IMR-90 (cell line): ENCODE measurements around the gene RBPJL. TPM values are rescaled to one million over a fixed set of nuclear protein-coding genes. Genes with fewer than 3 reads are reported as not detected.
A peak's percentile ranks its signal among the peaks of the same experiment; 100 is the strongest.

Experiments used
- ATAC-seq: fragments of 200-7000 bp; cut with Tn5 transposase; 2 replicates; pipeline ENCODE4 v1.9.1; 2020; ENCODE audit warnings: low read depth, mild to moderate bottlenecking, moderate library complexity
- BruUV-seq: library from RNA; stranded (reverse); fragments of 400-500 nt; replicated peaks from 2 replicates; lab custom pipeline; 2021; lab: Mats Ljungman, UMichigan
- CTCF ChIA-PET: fragments of 300-600 bp; formaldehyde crosslinking; extraction: SDS; loops from one replicate; lab custom pipeline; 2021; ENCODE audit warnings: antibody characterized with exemption; lab: Yijun Ruan, JAX
- POLR2A ChIA-PET: fragments of 300-600 bp; sonication (Branson Sonifier 250); formaldehyde crosslinking; loops from one replicate; lab custom pipeline; 2022; ENCODE audit warnings: antibody characterized with exemption; ENCODE audit not compliant: unreplicated experiment; lab: Charles Lee
- DNase-seq: peaks from one replicate; pipeline ENCODE4 v3.0.0; 2013
- H2AFZ ChIP-seq: replicated peaks from 2 replicates; pipeline ENCODE3; 2013; ENCODE audit warnings: low read length, mild to moderate bottlenecking; ENCODE audit not compliant: poor library complexity
- H2AK5ac ChIP-seq: 2 replicates; pipeline ENCODE4 v1.6.1; 2013; ENCODE audit warnings: low read depth, low read length, inconsistent platforms
- H2AK9ac ChIP-seq: replicated peaks from 2 replicates; pipeline ENCODE3; 2013; ENCODE audit warnings: mild to moderate bottlenecking, low read depth, low read length, moderate library complexity; ENCODE audit not compliant: poor library complexity
- H2BK120ac ChIP-seq: 2 replicates; pipeline ENCODE4 v1.6.1; 2013; ENCODE audit warnings: low read depth, low read length, inconsistent platforms
- H2BK15ac ChIP-seq: 3 replicates; pipeline ENCODE4 v1.6.1; 2013; ENCODE audit warnings: low read depth, low read length, inconsistent platforms
- H2BK20ac ChIP-seq: 2 replicates; pipeline ENCODE4 v1.6.1; 2013; ENCODE audit warnings: low read depth, mild to moderate bottlenecking, inconsistent platforms, low read length, moderate library complexity
- H2BK5ac ChIP-seq: 2 replicates; pipeline ENCODE4 v1.6.1; 2013; ENCODE audit warnings: mild to moderate bottlenecking, low read depth, low read length, inconsistent platforms; ENCODE audit not compliant: poor library complexity, severe bottlenecking
- H3K14ac ChIP-seq: replicated peaks from 2 replicates; pipeline ENCODE4 v1.6.1; 2013; ENCODE audit warnings: low read depth, low read length, inconsistent platforms
- H3K18ac ChIP-seq: 2 replicates; pipeline ENCODE4 v1.6.1; 2013; ENCODE audit warnings: low read depth, low read length, control low read depth
- H3K23ac ChIP-seq: 2 replicates; pipeline ENCODE4 v1.6.1; 2013; ENCODE audit warnings: low read depth, low read length, inconsistent platforms
- H3K27ac ChIP-seq: 2 replicates; pipeline ENCODE4 v1.5.1; 2013; ENCODE audit warnings: mild to moderate bottlenecking, control low read depth, low read length; ENCODE audit not compliant: insufficient read depth
- H3K27me3 ChIP-seq: 2 replicates; pipeline ENCODE4 v1.6.1; 2013; ENCODE audit warnings: low read length; ENCODE audit not compliant: control insufficient read depth, insufficient read depth
- H3K36me3 ChIP-seq: 2 replicates; pipeline ENCODE4 v1.6.1; 2013; ENCODE audit warnings: low read length, mixed read lengths; ENCODE audit not compliant: control insufficient read depth, insufficient read depth
- H3K4ac ChIP-seq: 2 replicates; pipeline ENCODE4 v1.6.1; 2013; ENCODE audit warnings: low read depth, low read length, inconsistent platforms
- H3K4me1 ChIP-seq: 2 replicates; pipeline ENCODE4 v1.6.1; 2013; ENCODE audit warnings: low read length, mixed read lengths; ENCODE audit not compliant: control insufficient read depth, insufficient read depth
- H3K4me2 ChIP-seq: 2 replicates; pipeline ENCODE4 v1.6.1; 2013; ENCODE audit warnings: low read depth, mild to moderate bottlenecking, control low read depth, low read length, moderate library complexity
- H3K4me3 ChIP-seq: 2 replicates; pipeline ENCODE4 v1.5.1; 2013; ENCODE audit warnings: low read depth, mild to moderate bottlenecking, control low read depth, low read length, moderate library complexity; ENCODE audit not compliant: insufficient read depth
- H3K56ac ChIP-seq: 2 replicates; pipeline ENCODE4 v1.6.1; 2013; ENCODE audit warnings: low read length, inconsistent platforms; ENCODE audit not compliant: insufficient read depth; ENCODE audit errors: extremely low read depth
- H3K79me1 ChIP-seq, 2 experiments: 2 replicates each; pipeline ENCODE4 v1.6.1; 2013; ENCODE audit warnings: low read length in 2 of 2, inconsistent platforms in 1 of 2, low read depth in 1 of 2
- H3K9ac ChIP-seq: 2 replicates; pipeline ENCODE4 v1.6.1; 2013; ENCODE audit warnings: low read depth, low read length, control low read depth
- H3K9me1 ChIP-seq: 2 replicates; pipeline ENCODE4 v1.6.1; 2013; ENCODE audit warnings: low read length, inconsistent platforms; ENCODE audit not compliant: insufficient read depth
- H3K9me3 ChIP-seq: 2 replicates; pipeline ENCODE4 v1.6.1; 2013; ENCODE audit warnings: low read length; ENCODE audit not compliant: control insufficient read depth, insufficient read depth
- H4K20me1 ChIP-seq: 2 replicates; pipeline ENCODE4 v1.6.1; 2013; ENCODE audit warnings: low read length, inconsistent platforms; ENCODE audit not compliant: insufficient read depth
- H4K5ac ChIP-seq: 2 replicates; pipeline ENCODE4 v1.6.1; 2013; ENCODE audit warnings: mild to moderate bottlenecking, low read depth, low read length, control low read depth
- H4K8ac ChIP-seq, 2 experiments: 2 replicates each; pipeline ENCODE4 v1.6.1; 2013; ENCODE audit warnings: low read depth in 2 of 2, low read length in 2 of 2, control low read depth in 1 of 2, inconsistent platforms in 1 of 2
- H4K91ac ChIP-seq: 2 replicates; pipeline ENCODE4 v1.6.1; 2013; ENCODE audit warnings: low read depth, low read length, inconsistent platforms; ENCODE audit not compliant: insufficient read depth
- BHLHE40 ChIP-seq: fragments of 150-350 bp; IDR thresholded peaks from 2 replicates; pipeline ENCODE4 v1.6.1; 2016; ENCODE audit warnings: mild to moderate bottlenecking, low read depth, low read length
- CHD1 ChIP-seq: IDR thresholded peaks from 2 replicates; pipeline ENCODE4 v1.6.1; 2012; ENCODE audit warnings: low read depth, low read length, improper control_type of control experiment
- CTCF ChIP-seq: conservative IDR thresholded peaks from 2 replicates; pipeline ENCODE4 v1.5.1; 2012; ENCODE audit warnings: mild to moderate bottlenecking, low read depth, low read length, improper control_type of control experiment
- ELK1 ChIP-seq: fragments of 150-350 bp; IDR thresholded peaks from 2 replicates; pipeline ENCODE4 v1.6.1; 2016; ENCODE audit warnings: low read depth, mild to moderate bottlenecking, low read length, moderate library complexity, borderline replicate concordance
- FOS ChIP-seq: fragments of 150-350 bp; IDR thresholded peaks from 2 replicates; pipeline ENCODE4 v1.6.1; 2016; ENCODE audit warnings: low read depth, low read length
- NFE2L2 ChIP-seq: fragments of 150-350 bp; IDR thresholded peaks from 2 replicates; pipeline ENCODE4 v1.6.1; 2016; ENCODE audit warnings: low read depth, mild to moderate bottlenecking, low read length
- POLR2A ChIP-seq: IDR thresholded peaks from 2 replicates; pipeline ENCODE4 v1.6.1; 2012; ENCODE audit warnings: mild to moderate bottlenecking, low read depth, low read length
- RFX5 ChIP-seq: IDR thresholded peaks from 2 replicates; pipeline ENCODE4 v1.8.0; 2012; ENCODE audit warnings: low read depth, mild to moderate bottlenecking, low read length, moderate library complexity
- WGBS, 2 experiments: methylation state at CpG; one replicate each; pipeline versions ENCODE4 v1.1.5 to v1.1.7; 2013; ENCODE audit warnings: missing lambda C conversion rate in 2 of 2; ENCODE audit not compliant: insufficient read length in 1 of 2; ENCODE audit errors: extremely low coverage in 2 of 2; 5-methylcytosine and 5-hydroxymethylcytosine counted together
- dilution Hi-C: fragments of 300-500 bp; cut with HindIII; formaldehyde crosslinking; loops from one replicate; pipeline ENCODE4 v1.14.3; 2018; ENCODE audit warnings: low sequenced_read_pairs; ENCODE audit not compliant: unreplicated experiment
- in situ Hi-C: fragments of 300-500 bp; cut with MboI; formaldehyde crosslinking; loops from 3 replicates; pipeline ENCODE4 v1.14.3; 2019; ENCODE audit warnings: low sequenced_read_pairs, inconsistent platforms, mixed read lengths
- intact Hi-C: fragments of 100-400 bp; cut with micrococcal nuclease; formaldehyde crosslinking; loops from 2 replicates; pipeline ENCODE4 v1.10.0; 2022
- polyA plus RNA-seq, 3 experiments: library from polyadenylated mRNA; depleted of rRNA; stranded (reverse); fragments of >200 nt; gene quantifications; 2 replicates each; pipeline ENCODE4 v1.2.3, GENCODE V29; 2012; ENCODE audit warnings: low replicate concordance in 1 of 3
- total RNA-seq: library from RNA; depleted of rRNA; stranded (reverse); fragments of >200 nt; gene quantifications from 2 replicates; pipeline ENCODE4 v1.2.3, GENCODE V29; 2012

The RBPJL gene
- total and polyA plus RNA-seq, 2 of the 4 experiments (the other 2 are of a cell fraction): not detected

GRCh38 chr20:45353746-45354145 lies 47.1 kb downstream of the RBPJL start:
- in situ Hi-C loops: no loop called here
- H3K27ac ChIP-seq: 0 out of 2 replicates have a peak overlapping the region, but pooled peaks have one; percentile 10
- intact Hi-C loops: no loop called here
- no peaks in the 10 kb centered on the region for H3K27me3 ChIP-seq
- TF ChIP-seq CTCF: no peak
- TF ChIP-seq FOS: no peak
- TF ChIP-seq ELK1: no peak
- TF ChIP-seq BHLHE40: no peak
- TF ChIP-seq CHD1: no peak
- TF ChIP-seq NFE2L2: no peak
- no peak for TF ChIP-seq POLR2A
- TF ChIP-seq RFX5: no peak
- H2BK15ac ChIP-seq: peak overlapping the region; percentile 7; the same call in 1 of the 3 replicates
- dilution Hi-C loops: no loop called here
- H3K4me1 ChIP-seq: peaks cover 26% of the 10 kb centered on the region
- H3K18ac ChIP-seq: peak overlapping the region; percentile 33; the same call in 1 of the 2 replicates
- peak overlapping the region; percentile 54; the same call in 1 of the 2 replicates for H4K5ac ChIP-seq
- 0 out of 2 replicates have a peak overlapping the region, but pooled peaks have one; percentile 55 for H3K14ac ChIP-seq
- H4K20me1 ChIP-seq: peaks cover 5% of the 10 kb centered on the region; the same call in 1 of the 2 replicates
- H3K4me2 ChIP-seq: no peak overlapping the region
- peak overlapping the region in 1 of 2 experiments; percentile 58; a peak in 1 of 4 replicates for H4K8ac ChIP-seq
- ATAC-seq: no peak
- H3K9me1 ChIP-seq: peaks cover 9% of the 10 kb centered on the region
- no peak overlapping the region for H2AK9ac ChIP-seq
- H3K9me3 ChIP-seq: no peaks in the 10 kb centered on the region
- H3K4ac ChIP-seq: peak overlapping the region; percentile 50
- no peak overlapping the region for H3K4me3 ChIP-seq
- H2AK5ac ChIP-seq: peak overlapping the region; percentile 36
- H2BK120ac ChIP-seq: peak overlapping the region; percentile 36; the same call in 1 of the 2 replicates
- H4K91ac ChIP-seq: peak overlapping the region; percentile 33
- H3K56ac ChIP-seq: no peak overlapping the region
- H3K9ac ChIP-seq: no peak overlapping the region
- H2BK5ac ChIP-seq: peak overlapping the region; percentile 81
- BruUV-seq: no TSS peak
- H3K79me1 ChIP-seq: peaks cover 0 to 16% of the 10 kb centered on the region in 2 experiments; a peak in 2 of 4 replicates
- 0 out of 2 replicates have a peak overlapping the region, but pooled peaks have one; percentile 64 for H3K23ac ChIP-seq
- H2BK20ac ChIP-seq: peak overlapping the region; percentile 60; the same call in 1 of the 2 replicates
- no peaks in the 10 kb centered on the region for H3K36me3 ChIP-seq
- WGBS, 2 experiments: 67% methylated on average over 1 of the region's 1 CpG; no CpG with 5 or more reads in 1 of the 2 experiments
- CTCF ChIA-PET: interaction anchor here (1.7 kb wide), 1 partner anchor 9 kb away, joined by 4 read pairs; the partner anchor contains the start of gene SYS1
- POLR2A ChIA-PET: no interaction called here
- H2AFZ ChIP-seq: peak overlapping the region; percentile 47
- no peak for DNase-seq
